AG09309 (cell line): ENCODE results near the gene PLEKHA8.

Experiments used
- DNase-seq: peaks from one replicate; pipeline ENCODE4 v3.0.0-alpha.2; 2010; ENCODE audit warnings: low read depth
- H3K4me3 ChIP-seq: 2 replicates; pipeline ENCODE4 v1.5.1; 2011; ENCODE audit warnings: mild to moderate bottlenecking, low read depth, low read length, moderate library complexity; ENCODE audit not compliant: control insufficient read depth
- CTCF ChIP-seq: IDR thresholded peaks from 2 replicates; pipeline ENCODE4 v1.5.1; 2011; ENCODE audit warnings: mild to moderate bottlenecking, low read depth, low read length, inconsistent platforms; ENCODE audit not compliant: insufficient read depth, control insufficient read depth; ENCODE audit errors: missing control alignments

PLEKHA8 gene

DNA sequence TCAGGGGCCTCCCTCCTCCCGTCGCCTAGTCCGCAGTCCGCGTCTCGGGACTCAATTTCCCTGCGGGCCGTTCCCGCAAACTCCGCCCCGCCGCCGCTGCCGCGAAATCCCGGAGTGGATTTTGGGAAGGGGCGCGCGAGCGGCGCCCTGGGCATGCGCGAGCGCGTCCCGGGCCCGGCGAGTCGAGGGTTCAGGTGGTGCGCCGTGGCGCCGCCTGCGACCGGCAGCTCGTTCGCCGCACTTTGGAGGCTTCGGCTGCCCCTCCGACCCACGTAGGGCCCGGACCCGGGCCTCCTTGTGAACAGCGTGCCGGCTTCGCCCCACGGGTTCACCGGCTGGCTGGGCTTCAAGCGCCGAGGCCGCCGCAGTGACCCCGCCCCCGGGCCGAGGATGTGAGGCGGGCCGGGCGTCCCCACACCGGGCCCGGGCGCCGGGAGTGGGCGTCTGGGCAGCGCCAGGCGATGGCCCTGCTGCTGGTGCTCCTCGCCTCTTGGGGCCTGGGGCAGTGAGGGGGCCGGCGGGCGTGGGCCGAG is at the start of gene PLEKHA8:
TSS of gene PLEKHA8 (plus strand) at position 197 of the 533 bp plus-strand sequence. CDS start 351 bp downstream, outside the sequence.
- TF ChIP-seq CTCF, result no peak
- peak; percentile 48 for DNase-seq
- H3K4me3 ChIP-seq, result peak within 1 kb of the TSS; percentile 51

DNA sequence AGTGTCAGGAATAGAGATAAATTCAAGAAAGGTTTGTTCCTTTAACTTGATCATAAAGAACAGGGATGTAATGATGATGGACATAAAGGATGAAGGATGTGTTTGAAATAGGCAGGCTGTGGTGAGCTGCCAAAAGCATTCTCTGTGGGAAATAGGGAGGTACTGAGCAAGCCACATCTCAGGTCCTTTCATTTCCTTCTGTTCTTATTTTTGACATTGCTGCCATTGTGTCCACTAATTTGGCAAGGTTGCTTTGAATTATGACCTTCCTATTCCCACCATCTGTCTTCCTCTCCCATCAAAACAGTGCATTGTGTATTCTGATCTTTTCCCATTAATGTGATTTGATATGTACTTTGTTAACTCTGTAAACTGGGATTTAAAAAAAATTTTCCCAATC is 48.1 kb upstream of the PLEKHA8 start:
- no peak for TF ChIP-seq CTCF
- DNase-seq, result no peak
- H3K4me3 ChIP-seq, result no peak overlapping the region

GRCh38 chr7:29987083-29987482 is 41.1 kb upstream of the PLEKHA8 start:
- H3K4me3 ChIP-seq, result no peak overlapping the region
- no peak for TF ChIP-seq CTCF

GRCh38 chr7:29987811-29988317 is 40.3 kb upstream of the PLEKHA8 start:
- no peak for TF ChIP-seq CTCF
- H3K4me3 ChIP-seq, result no peak overlapping the region
- peak; percentile 42 for DNase-seq

More at GRCh38 chr7:29987083-29987482, 41.1 kb upstream of the PLEKHA8 start:
- DNase-seq, result no peak

DNA sequence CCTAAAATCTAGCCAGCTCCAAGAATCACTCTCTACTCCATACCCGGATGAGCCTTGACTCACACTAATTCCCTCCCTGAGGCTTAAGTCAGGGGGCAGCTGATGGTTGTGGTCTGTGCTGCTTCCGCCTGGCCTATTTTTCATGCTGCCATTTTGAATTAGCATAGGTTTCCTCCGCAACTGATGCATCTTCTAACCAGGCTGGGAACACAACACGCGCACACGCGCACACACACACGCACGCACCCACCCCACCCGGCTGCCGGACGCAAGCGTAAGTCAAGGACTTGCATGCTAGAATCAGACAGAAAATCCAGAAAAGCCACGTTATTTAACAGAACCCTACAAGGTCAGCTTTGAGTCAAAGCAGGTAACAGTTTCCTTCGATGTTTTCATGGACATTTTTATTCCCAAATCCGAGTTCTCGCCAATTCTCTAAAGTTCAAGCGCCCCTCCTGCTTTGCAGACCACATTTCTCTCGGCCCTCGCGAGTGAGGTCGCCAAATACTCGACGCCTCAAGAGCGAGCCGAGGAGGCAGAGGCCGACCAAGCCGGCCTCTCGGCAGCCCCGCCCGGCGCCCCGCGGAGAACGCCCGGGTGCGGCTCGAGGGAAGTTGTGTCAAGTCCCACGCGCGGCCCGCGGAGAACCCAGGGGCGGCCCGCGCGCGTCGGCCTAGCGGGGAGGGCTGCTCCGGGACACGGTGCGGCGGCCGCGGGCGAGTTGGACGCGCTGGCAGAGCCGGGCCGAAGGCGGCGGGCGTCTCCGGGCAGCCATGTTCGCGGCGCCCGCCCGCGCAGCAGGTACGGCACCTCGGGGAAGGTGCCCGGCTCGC is 39.6 kb upstream of the PLEKHA8 start:
- peak overlapping the region; percentile 90 for H3K4me3 ChIP-seq
- no peak for TF ChIP-seq CTCF
- no peak for DNase-seq

DNA sequence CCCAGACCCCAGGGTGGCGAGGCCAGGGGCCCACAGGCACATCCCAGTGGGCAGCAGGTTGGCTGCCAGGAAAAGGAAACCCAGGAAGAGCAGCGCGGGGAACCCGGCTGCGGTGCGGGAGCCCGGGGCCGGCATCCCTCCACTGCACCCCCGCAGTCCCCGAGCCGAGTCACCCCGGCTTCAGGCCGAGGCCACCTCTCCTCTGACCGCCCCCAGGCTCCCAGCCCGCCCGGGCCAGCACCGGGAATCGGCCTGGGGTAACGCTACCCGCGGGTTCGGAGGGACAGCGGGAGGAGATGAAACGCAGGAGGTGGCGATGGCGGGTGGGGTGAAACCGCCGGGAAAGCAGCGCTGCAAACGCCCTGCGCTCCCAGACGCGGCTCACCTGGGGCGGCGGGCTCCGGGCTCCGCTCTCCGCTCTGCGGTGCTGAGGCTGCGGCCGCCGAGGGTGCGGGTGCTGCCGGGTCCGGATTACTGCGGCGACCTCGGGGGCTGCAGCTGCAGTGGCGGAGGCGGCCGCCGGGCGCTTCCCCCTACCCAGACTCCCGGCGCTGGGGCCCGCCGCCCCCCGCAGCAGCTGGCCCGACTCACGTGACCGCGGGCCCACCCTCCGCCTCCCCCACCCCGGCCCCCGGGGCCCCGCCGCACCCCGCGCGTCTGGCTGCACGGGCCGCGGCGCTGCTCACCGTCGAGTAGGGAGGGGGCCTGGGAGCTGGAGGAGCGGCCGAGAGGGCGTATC is 38.8 kb upstream of the PLEKHA8 start, which contains the start of gene SCRN1:
TSS of gene SCRN1 (minus strand) at position 545 of the 739 bp plus-strand sequence. CDS start 20,734 bp downstream, outside the sequence.
- peak within 1 kb of the TSS; percentile 90 for H3K4me3 ChIP-seq
- no peak for DNase-seq
- no peak for TF ChIP-seq CTCF
